Left kidney (tissue), 2 donors: Measurements from ENCODE around the gene MSANTD1. TPM values are rescaled to one million over a fixed set of nuclear protein-coding genes. Genes with fewer than 3 reads are reported as not detected.

Experiments used
- DNase-seq: peaks from one replicate; pipeline ENCODE4 v3.0.0-alpha.2; 2013
- polyA plus RNA-seq: library from polyadenylated mRNA; unstranded; fragments of 120-200 nt; gene quantifications from one replicate; pipeline ENCODE4 v1.2.1, GENCODE V29; 2013; ENCODE audit not compliant: insufficient read length

The MSANTD1 gene
- polyA plus RNA-seq, 1 donor: 0.88 TPM

DNA sequence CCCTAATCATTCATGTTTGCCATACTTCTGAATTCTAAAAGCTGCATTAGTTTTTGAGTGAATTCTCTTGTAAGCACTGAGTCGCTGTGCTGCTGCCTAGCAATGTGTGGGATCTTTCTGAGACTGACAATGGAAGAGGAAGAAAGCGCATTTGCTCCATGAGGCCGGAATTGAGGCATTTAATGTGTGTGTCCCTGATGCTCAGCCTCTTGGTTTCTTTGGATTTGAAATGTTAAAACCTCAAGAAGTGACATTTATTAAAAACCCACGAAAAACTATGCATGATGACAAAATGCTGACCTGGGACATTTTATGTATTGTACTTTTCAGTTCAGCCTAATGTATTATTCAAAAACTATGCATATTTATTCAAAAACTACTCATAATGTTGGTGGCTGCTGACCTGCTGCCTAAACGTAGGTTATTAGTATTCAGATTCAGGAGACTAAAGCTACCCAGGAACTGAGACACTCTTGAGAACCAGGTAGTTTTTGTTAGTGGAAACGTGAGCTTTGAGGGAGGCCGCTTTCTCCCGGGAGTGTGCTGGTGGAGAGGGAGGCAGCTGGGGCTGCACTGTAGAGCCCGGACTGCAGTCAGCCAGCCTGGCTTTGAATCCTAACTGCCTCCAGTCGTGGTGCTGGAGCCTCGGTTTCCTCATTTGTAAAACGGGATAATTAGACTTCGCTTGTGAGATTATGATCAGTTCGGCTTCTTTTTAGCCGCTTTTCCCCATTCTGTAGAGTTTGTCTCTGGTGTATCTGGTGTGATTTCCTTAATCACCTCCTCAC, 55.2 kb downstream of the MSANTD1 start:
- no peak for DNase-seq

DNA sequence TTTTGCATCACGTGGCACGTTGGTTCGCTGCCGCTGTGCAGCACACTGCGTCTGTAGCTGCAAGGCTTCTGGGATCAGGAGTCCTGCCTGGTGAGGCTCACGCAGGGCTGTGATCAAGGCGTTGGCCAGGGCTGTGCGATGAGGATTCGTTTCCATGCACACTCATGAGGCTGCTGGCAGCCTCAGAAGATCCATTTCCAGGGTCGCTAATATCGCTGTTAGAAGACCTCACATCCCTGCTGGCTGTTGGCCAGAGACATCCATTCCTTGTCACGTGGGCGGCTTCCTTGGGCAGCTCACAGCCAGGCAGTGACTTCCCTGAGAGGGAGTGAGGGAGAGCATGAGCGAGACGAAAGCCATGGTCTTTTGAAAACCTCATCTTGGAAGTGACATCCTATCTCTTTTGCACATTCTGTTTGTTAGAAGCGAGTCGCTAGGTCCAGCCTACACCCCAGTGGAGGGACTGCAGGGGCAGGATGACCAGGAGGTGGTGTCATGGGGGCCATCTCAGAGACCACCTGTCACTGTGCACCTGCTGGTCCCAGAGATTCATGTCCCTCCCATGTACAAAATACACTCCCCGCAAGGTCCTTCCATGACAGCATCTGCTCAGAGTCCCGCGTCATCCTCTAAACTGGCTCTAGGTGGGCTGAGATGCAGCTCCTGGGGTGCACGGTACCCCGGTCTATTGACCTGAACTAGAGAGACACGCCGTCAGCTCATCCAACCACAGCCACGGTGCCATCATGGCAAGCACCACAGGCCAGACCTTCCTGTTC, 56.1 kb downstream of the MSANTD1 start:
- no peak for DNase-seq

- DNase-seq: no peak
Observed at GRCh38 chr4:3305610-3306371, 56.8 kb downstream of the MSANTD1 start.

Other genes with a start within 250 kb of the MSANTD1 start
- not detected for gene HTT-AS, start 174.6 kb upstream of the MSANTD1 start, polyA plus RNA-seq
- gene HTT, start 174.5 kb upstream of the MSANTD1 start, polyA plus RNA-seq: 36.6 TPM
- gene RGS12, start 43.9 kb downstream of the MSANTD1 start, polyA plus RNA-seq: 53.4 TPM
- gene HGFAC, start 192.8 kb downstream of the MSANTD1 start, polyA plus RNA-seq: 0.86 TPM
- 1.5 TPM for gene DOK7, start 214.1 kb downstream of the MSANTD1 start, polyA plus RNA-seq